Measurements from ENCODE around the gene CORO2A.

DNA sequence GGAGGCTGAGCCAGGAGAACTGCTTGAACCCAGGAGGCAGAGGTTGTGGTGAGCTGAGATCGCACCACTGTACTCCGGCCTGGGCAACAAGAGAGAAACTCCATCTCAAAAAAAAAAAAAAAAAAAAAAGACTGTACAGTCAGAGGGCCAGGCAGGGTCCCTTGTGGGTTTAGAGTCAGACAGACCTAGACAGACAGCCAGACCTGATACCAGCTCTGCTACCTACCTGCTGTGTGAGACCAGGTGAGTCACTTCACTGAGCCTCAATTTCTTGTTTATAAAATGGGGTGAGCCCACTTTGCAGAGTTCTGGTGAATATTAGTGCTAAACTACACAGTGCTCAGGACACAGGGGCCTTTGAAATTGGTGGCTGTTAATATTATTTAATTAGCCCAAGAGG lies 93.1 kb downstream of the CORO2A start:
- TF ChIP-seq, protein P1, sequence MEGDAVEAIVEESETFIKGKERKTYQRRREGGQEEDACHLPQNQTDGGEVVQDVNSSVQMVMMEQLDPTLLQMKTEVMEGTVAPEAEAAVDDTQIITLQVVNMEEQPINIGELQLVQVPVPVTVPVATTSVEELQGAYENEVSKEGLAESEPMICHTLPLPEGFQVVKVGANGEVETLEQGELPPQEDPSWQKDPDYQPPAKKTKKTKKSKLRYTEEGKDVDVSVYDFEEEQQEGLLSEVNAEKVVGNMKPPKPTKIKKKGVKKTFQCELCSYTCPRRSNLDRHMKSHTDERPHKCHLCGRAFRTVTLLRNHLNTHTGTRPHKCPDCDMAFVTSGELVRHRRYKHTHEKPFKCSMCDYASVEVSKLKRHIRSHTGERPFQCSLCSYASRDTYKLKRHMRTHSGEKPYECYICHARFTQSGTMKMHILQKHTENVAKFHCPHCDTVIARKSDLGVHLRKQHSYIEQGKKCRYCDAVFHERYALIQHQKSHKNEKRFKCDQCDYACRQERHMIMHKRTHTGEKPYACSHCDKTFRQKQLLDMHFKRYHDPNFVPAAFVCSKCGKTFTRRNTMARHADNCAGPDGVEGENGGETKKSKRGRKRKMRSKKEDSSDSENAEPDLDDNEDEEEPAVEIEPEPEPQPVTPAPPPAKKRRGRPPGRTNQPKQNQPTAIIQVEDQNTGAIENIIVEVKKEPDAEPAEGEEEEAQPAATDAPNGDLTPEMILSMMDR (IDR thresholded peaks at IDR 0.05): no peak
- TF ChIP-seq POLR2A (IDR thresholded peaks at IDR 0.05) (no peak), POLR2AphosphoS5 (IDR thresholded peaks at IDR 0.05) (no peak)
